Measurements from ENCODE around the gene RFX3. TPM values are rescaled to one million over a fixed set of nuclear protein-coding genes. Genes with fewer than 3 reads are reported as not detected.

The RFX3 gene
- total RNA-seq, 1 experiment from 2014 or later: 19.1 TPM

GRCh38 chr9:3386753-3387152, 139.0 kb downstream of the RFX3 start:
- DNase-seq (ENCODE audit: low spot score): no peak
- in situ Hi-C loops (cut with HindIII; ENCODE audit: low sequenced_read_pairs): no loop called here

DNA sequence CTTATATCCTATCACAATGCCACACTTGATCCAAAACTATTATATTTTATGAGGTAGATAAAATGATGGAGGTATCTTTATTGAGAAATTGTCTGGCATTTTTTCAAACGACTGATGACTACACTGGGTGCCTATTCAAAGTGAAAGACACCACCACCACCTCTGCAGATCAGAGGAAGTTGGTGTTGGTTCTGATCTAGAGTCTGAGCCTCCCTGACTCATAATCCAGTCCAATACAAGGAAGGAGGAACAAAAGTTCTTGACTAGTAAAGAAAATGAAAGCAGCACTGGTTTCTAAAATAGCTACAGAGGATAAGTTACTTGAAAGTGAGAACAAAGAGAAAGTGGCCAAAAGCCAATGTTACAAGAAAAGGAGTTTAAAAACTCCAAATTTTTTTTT, 139.9 kb downstream of the RFX3 start:
- DNase-seq (ENCODE audit: low spot score): no peak
- in situ Hi-C loops (cut with HindIII; ENCODE audit: low sequenced_read_pairs): no loop called here

GRCh38 chr9:3371842-3372241, 154.0 kb downstream of the RFX3 start:
- in situ Hi-C loops (cut with HindIII; ENCODE audit: low sequenced_read_pairs): no loop called here
- DNase-seq (ENCODE audit: low spot score): no peak

DNA sequence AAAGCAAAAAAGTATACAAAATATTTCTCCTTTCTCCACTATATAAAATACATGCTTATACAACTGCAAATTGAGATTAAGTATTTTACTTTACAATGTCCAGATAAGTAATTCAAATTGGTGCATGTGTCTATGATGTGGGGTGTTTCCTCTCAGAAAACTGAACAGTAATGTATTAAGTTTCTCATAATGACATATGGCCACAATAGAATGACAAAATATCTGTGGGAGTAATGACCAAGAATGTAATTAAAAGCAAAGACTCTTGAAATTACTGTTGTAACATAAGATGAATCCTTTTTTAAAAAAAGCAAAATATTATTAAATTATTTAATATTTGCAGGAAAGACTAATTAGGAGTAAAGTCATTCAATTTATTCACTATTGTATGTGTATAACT, 155.1 kb downstream of the RFX3 start:
- DNase-seq (ENCODE audit: low spot score): no peak
- in situ Hi-C loops (cut with HindIII; ENCODE audit: low sequenced_read_pairs): no loop called here

DNA sequence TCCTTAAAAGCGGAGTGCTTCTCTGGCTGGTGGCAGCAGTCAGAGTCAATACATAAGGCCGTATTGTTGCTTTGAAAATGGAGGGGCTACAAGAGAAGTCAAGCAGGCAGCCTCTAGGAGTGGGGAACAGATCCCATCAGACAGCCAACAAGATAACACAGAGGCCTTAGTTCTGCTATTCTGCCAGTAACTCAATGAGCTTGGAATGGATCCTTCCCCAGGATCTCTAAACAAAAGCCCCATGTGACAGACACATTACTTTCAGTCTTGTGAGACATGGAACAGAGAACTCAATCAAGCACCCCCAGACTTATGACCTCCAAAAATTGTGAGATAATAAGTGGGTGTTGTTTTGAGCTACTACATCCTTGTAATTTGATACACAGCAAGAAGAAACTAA, 158.6 kb downstream of the RFX3 start:
- DNase-seq (ENCODE audit: low spot score): no peak
- in situ Hi-C loops (cut with HindIII; ENCODE audit: low sequenced_read_pairs): no loop called here

DNA sequence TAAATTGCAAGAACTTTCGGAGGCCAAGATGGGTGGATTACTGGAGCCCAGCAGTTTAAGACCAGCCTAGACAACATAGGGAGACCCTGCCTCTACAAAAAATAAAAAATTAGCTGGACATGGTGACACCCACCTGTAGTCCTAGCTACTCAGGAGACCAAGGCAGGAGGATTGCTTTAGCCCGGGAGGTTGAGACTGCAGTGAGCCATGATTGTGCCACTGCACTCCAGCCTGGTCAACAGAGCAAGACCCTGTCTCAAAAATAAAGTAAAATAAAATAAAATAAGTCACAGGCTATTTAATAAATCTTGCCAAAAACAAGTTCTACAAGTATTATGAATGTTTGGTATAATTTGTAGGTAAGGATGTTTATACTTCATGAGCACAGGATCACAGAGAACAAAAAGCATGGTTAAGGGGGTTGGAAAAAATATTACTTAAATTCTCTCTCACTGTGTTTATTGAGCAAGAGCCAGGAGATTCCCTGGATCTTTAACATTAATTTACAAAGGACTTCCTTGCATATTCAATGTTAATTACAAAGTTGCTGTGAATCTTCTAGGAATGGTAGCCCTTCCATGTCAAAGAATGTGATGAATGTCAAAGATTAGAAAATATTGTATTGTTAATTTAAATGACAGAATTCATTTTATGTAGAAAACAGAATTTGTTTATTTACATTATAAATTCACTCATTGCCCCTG, 164.0 kb downstream of the RFX3 start:
- DNase-seq (ENCODE audit: low spot score): no peak
- in situ Hi-C loops (cut with HindIII; ENCODE audit: low sequenced_read_pairs): no loop called here

GRCh38 chr9:3361116-3361515, 164.7 kb downstream of the RFX3 start:
- in situ Hi-C loops (cut with HindIII; ENCODE audit: low sequenced_read_pairs): no loop called here
- DNase-seq (ENCODE audit: low spot score): peak; percentile 19

GRCh38 chr9:3360245-3360644, 165.6 kb downstream of the RFX3 start:
- no peak for DNase-seq (ENCODE audit: low spot score)
- in situ Hi-C loops (cut with HindIII; ENCODE audit: low sequenced_read_pairs): no loop called here

GRCh38 chr9:3359778-3360177, 166.0 kb downstream of the RFX3 start:
- no peak for DNase-seq (ENCODE audit: low spot score)
- in situ Hi-C loops (cut with HindIII; ENCODE audit: low sequenced_read_pairs): no loop called here

- no peak for DNase-seq (ENCODE audit: low spot score)
- in situ Hi-C loops (cut with HindIII; ENCODE audit: low sequenced_read_pairs): no loop called here
These were observed 166.6 kb downstream of the RFX3 start for GRCh38 chr9:3359048-3359692.

DNA sequence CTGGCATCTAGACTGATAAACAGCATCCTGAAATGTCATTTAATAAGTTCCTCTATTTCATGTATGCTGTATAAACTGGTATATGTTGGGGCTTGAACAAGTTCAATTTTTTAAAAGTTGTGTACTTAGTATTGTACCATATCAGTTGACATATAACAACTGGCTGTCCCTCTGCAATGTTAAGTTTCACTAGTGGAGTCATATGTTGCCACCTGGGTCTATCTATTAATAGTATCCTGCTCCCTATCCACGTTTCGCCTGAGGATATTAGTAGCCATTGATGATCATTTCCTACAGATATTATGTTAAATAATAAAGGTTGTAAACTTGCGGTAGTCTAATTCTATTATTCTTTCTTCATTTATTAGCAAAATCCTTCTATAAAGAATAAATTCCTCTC, 177.6 kb downstream of the RFX3 start:
- in situ Hi-C loops (cut with HindIII; ENCODE audit: low sequenced_read_pairs): no loop called here

DNA sequence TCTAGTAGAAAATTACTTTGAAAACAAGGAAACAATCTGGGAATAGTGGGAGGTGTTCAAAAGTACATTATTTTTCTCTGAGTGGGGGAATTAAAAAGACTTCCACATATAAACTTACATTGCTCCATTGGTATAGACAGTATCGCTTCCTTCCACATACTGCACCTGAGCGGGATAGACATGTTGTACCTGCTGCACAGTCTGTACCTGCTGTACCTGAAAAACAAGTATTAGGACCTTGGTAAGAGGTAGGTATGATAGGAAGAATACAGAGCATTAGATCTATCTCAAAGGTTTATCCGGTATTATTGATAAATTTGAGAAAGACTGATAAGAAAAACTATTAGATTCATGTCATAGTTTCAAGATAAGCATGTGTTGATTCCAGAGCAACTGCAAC, 179.3 kb downstream of the RFX3 start:
- in situ Hi-C loops (cut with HindIII; ENCODE audit: low sequenced_read_pairs): no loop called here
- no peak for DNase-seq (ENCODE audit: low spot score)

More for the DNA sequence above, 177.6 kb downstream of the RFX3 start:
- DNase-seq (ENCODE audit: low spot score): no peak

DNA sequence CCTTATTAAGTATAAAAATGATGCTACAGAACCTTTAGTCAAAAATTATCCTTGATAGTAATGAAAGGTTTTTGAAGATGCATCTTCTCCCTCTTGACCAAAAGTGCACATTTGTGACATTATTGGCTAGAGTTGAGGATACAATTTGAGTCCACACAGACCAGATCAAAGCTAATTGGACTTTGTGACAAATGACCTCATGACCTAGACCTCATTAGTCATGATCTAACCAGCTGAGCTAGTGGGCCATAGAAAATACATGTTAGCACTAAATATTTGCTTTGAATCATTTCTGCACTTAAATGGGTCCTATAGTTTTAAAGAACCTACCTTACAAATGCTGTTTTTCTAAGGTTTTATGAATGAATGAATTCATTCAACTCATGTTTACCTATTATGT, 182.1 kb downstream of the RFX3 start:
- in situ Hi-C loops (cut with HindIII; ENCODE audit: low sequenced_read_pairs): no loop called here
- no peak for DNase-seq (ENCODE audit: low spot score)

DNA sequence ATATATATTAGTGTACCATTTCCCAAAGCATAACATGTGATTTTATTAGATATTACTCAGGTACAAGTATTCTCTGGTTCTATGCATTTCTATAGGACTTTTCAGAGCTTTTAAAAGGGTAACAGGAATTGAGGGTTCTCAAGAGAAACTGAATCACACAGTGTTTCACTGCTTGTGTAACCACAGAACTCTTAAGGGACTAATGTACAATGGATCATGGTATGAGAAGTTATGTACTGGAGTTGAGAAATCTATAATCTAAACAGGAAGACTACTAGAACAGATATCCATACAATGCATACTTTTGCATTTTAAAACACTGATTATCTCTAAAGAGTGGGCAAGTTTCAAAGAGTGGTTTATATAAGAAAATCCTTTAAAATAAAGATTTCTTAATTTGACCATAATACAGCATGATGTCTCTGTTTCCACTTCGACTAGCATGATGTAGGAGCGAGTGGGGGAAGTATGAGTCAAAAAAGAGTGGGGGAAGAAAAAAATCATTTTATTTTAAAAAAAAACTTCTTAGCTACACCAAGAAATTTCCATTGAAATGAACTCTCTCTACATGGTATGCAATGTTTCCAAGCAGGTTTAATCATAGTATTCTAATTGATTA, 183.5 kb downstream of the RFX3 start:
- in situ Hi-C loops (cut with HindIII; ENCODE audit: low sequenced_read_pairs): no loop called here
- DNase-seq (ENCODE audit: low spot score): no peak

GRCh38 chr9:3337515-3338225, 188.1 kb downstream of the RFX3 start:
- in situ Hi-C loops (cut with HindIII; ENCODE audit: low sequenced_read_pairs): no loop called here
- no peak for DNase-seq (ENCODE audit: low spot score)

GRCh38 chr9:3336951-3337350, 188.8 kb downstream of the RFX3 start:
- in situ Hi-C loops (cut with HindIII; ENCODE audit: low sequenced_read_pairs): no loop called here
- DNase-seq (ENCODE audit: low spot score): no peak

GRCh38 chr9:3332802-3333201, 193.0 kb downstream of the RFX3 start:
- no peak for DNase-seq (ENCODE audit: low spot score)
- in situ Hi-C loops (cut with HindIII; ENCODE audit: low sequenced_read_pairs): no loop called here

- in situ Hi-C loops (cut with HindIII; ENCODE audit: low sequenced_read_pairs): no loop called here
- DNase-seq (ENCODE audit: low spot score): no peak
These were observed 194.0 kb downstream of the RFX3 start for GRCh38 chr9:3331801-3332200.

- in situ Hi-C loops (cut with HindIII; ENCODE audit: low sequenced_read_pairs): no loop called here
- DNase-seq (ENCODE audit: low spot score): no peak
These were observed 194.9 kb downstream of the RFX3 start for GRCh38 chr9:3330792-3331420.

GRCh38 chr9:3329361-3329760, 196.4 kb downstream of the RFX3 start:
- no peak for DNase-seq (ENCODE audit: low spot score)
- in situ Hi-C loops (cut with HindIII; ENCODE audit: low sequenced_read_pairs): no loop called here

Measured in G401 (cell line).